ENCODE data around the gene IL6. TPM values are rescaled to one million over a fixed set of nuclear protein-coding genes. Genes with fewer than 3 reads are reported as not detected.

IL6 gene
- total and polyA plus RNA-seq, 9 of the 15 experiments (the other 6 are each of a cell fraction or from before 2014, with no cell fraction given), result 0.76 to 2.9 (median 1.5) TPM

GRCh38 chr7:22743014-22743413 is 16.0 kb downstream of the IL6 start:
- in situ Hi-C loops (cut with MboI), result loop anchor here (25.0 kb wide), 1 partner anchor 631 kb away; no protein-coding TSS in a partner anchor
- H3K9me3 ChIP-seq (replicated peaks; ENCODE audit: control insufficient read depth, insufficient read depth, low read depth, low read length), result no peaks in the 10 kb centered on the region
- no peak overlapping the region for H3K4me2 ChIP-seq (ENCODE audit: insufficient read depth, low read length)
- H2AFZ ChIP-seq (ENCODE audit: low read depth, low read length), result no peak overlapping the region
- intact Hi-C loops (cut with micrococcal nuclease), result no loop called here
- no peaks in the 10 kb centered on the region for H3K4me1 ChIP-seq (replicated peaks in 1 of 2; ENCODE audit: control insufficient read depth in 2 of 2, insufficient read depth in 2 of 2, low read length in 2 of 2)
- no peak for ATAC-seq
- DNase-seq (ENCODE audit: extremely low read depth in 1 of 4, low spot score in 3 of 4), result no peak
- BruUV-seq (replicated peaks), result no TSS peak
- no peaks in the 10 kb centered on the region for H3K27me3 ChIP-seq (ENCODE audit: control insufficient read depth in 2 of 2, insufficient read depth in 2 of 2, low read length in 2 of 2)
- ChIA-PET CTCF (ENCODE audit: low intra/inter-chr PET ratio) (no interaction called here), POLR2A (no interaction called here)
- H3K9ac ChIP-seq (ENCODE audit: insufficient read depth in 1 of 2, low read depth in 2 of 2, low read length in 2 of 2), result no peak overlapping the region
- H3K4me3 ChIP-seq, result no peak overlapping the region
- H3K27ac ChIP-seq (ENCODE audit: extremely low read depth, low read depth, low read length), result no peak overlapping the region
- H3K9me1 ChIP-seq (ENCODE audit: control insufficient read depth, insufficient read depth, low read length), result no peaks in the 10 kb centered on the region
- no peaks in the 10 kb centered on the region for H3K36me3 ChIP-seq (ENCODE audit: control insufficient read depth, insufficient read depth, low read length)
- no peaks in the 10 kb centered on the region for H3K79me2 ChIP-seq (ENCODE audit: control insufficient read depth, insufficient read depth, low read length)
- 51% methylated on average over 4 of the region's 4 CpGs for WGBS (ENCODE audit: insufficient coverage, low coverage, missing lambda C conversion rate)
- FAIRE-seq, result no peak
- no peaks in the 10 kb centered on the region for H4K20me1 ChIP-seq (replicated peaks; ENCODE audit: control insufficient read depth, insufficient read depth, low read length)
- no peak for TF ChIP-seq TOE1 (IDR thresholded peaks at IDR 0.05; ENCODE audit: borderline replicate concordance)
- TF ChIP-seq TOE1 (CRISPR knock-in tag; IDR thresholded peaks at IDR 0.05; ENCODE audit: borderline replicate concordance, low read depth), result no peak
- TF ChIP-seq KDM1A (IDR thresholded peaks at IDR 0.05), result no peak
- no peak for TF ChIP-seq CEBPZ (IDR thresholded peaks at IDR 0.05; ENCODE audit: borderline replicate concordance, low read depth, low read length)
- no peak for TF ChIP-seq ZNF57 (CRISPR knock-in tag; IDR thresholded peaks at IDR 0.05)
- TF ChIP-seq NFXL1 (CRISPR knock-in tag; IDR thresholded peaks at IDR 0.05), result no peak
- TF ChIP-seq SP2 (IDR thresholded peaks at IDR 0.05; ENCODE audit: extremely low read depth, low read depth, low read length, poor library complexity, severe bottlenecking), result no peak
- TF ChIP-seq RNF219 (CRISPR knock-in tag; IDR thresholded peaks at IDR 0.05), result no peak
- no peak for TF ChIP-seq LCOR (CRISPR knock-in tag; IDR thresholded peaks at IDR 0.05)
- no peak for TF ChIP-seq HSF4 (CRISPR knock-in tag; IDR thresholded peaks at IDR 0.05; ENCODE audit: borderline replicate concordance)
